HCT116 (cell line): Measurements from ENCODE around the gene EIF4ENIF1. TPM values are rescaled to one million over a fixed set of nuclear protein-coding genes. Genes with fewer than 3 reads are reported as not detected.

Experiments used
- ATAC-seq: fragments of 200-7000 bp; cut with Tn5 transposase; 2 replicates; pipeline ENCODE4 v1.9.1; 2020; ENCODE audit warnings: mild to moderate bottlenecking, moderate library complexity
- BruUV-seq: library from RNA; stranded (reverse); fragments of 400-500 nt; replicated peaks from 2 replicates; lab custom pipeline; 2021; lab: Mats Ljungman, UMichigan
- CTCF ChIA-PET: fragments of 300-600 bp; sonication (Branson Sonifier 250); formaldehyde crosslinking; loops from one replicate; lab custom pipeline; 2021; ENCODE audit warnings: antibody characterized with exemption; lab: Charles Lee
- POLR2A ChIA-PET: fragments of 300-600, 350-600 bp; sonication (Branson Sonifier 250); formaldehyde crosslinking; loops from one replicate; lab custom pipeline; 2021; ENCODE audit warnings: antibody characterized with exemption; lab: Charles Lee
- RAD21 ChIA-PET, 2 experiments: fragments of 300-600 bp; sonication (Branson Sonifier 250); formaldehyde crosslinking; loops; one replicate each; lab custom pipeline; 2023; ENCODE audit warnings: low total read pairs in 2 of 2; ENCODE audit not compliant: uncharacterized antibody in 2 of 2, unreplicated experiment in 2 of 2, low non-redundant PET in 1 of 2; lab: Charles Lee
- DNase-seq: peaks from one replicate; pipeline ENCODE4 v3.0.0-alpha.2; 2010; ENCODE audit warnings: low read depth, low spot score
- H2AFZ ChIP-seq: fragments of 200-600 bp; shearing (Covaris generic), sonication (generic); 2 replicates; pipeline ENCODE4 v1.6.1; 2017; ENCODE audit warnings: low read depth, mixed run types, mixed read lengths, antibody characterized with exemption, low read length; ENCODE audit not compliant: poor library complexity, severe bottlenecking
- H3K27ac ChIP-seq: 2 replicates; pipeline ENCODE4 v1.5.1; 2012; ENCODE audit warnings: low read depth, low read length
- H3K27me3 ChIP-seq: fragments of 200-600 bp; sonication (generic); 2 replicates; pipeline ENCODE4 v1.6.1; 2016; ENCODE audit warnings: mixed run types, low read length, mixed read lengths; ENCODE audit not compliant: insufficient read depth
- H3K36me3 ChIP-seq, 2 experiments: fragments of 200-500 bp in 1 of 2; fragments of 200-600 bp in 1 of 2; sonication (Bioruptor generic) in 1 of 2; sonication (generic) in 1 of 2; 2 replicates each; pipeline versions ENCODE4 v1.5.1 to v1.6.1; 2014 to 2016; ENCODE audit warnings: low read length in 2 of 2, inconsistent platforms in 1 of 2, mixed read lengths in 1 of 2, mixed run types in 1 of 2; ENCODE audit not compliant: insufficient read depth in 2 of 2, control insufficient read depth in 1 of 2
- H3K4me1 ChIP-seq, 2 experiments: fragments of 200-600 bp in 1 of 2; sonication (generic) in 1 of 2; 2 replicates each; pipeline versions ENCODE4 v1.5.1 to v1.6.1; 2012 to 2017; ENCODE audit warnings: low read length in 2 of 2, inconsistent platforms in 1 of 2, mild to moderate bottlenecking in 1 of 2, mixed read lengths in 1 of 2, mixed run types in 1 of 2, moderate library complexity in 1 of 2; ENCODE audit not compliant: insufficient read depth in 2 of 2, control insufficient read depth in 1 of 2
- H3K4me2 ChIP-seq: fragments of 200-600 bp; sonication (generic); 2 replicates; pipeline ENCODE4 v1.6.1; 2017; ENCODE audit warnings: mixed run types, low read length, mixed read lengths
- H3K4me3 ChIP-seq, 2 experiments: fragments of 200-600 bp in 1 of 2; sonication (generic) in 1 of 2; replicated peaks in 1 of 2; 2 replicates each; pipeline ENCODE4 v1.5.1; 2011 to 2016; ENCODE audit warnings: low read length in 2 of 2, control low read depth in 1 of 2, low read depth in 1 of 2, mild to moderate bottlenecking in 1 of 2, mixed read lengths in 1 of 2, mixed run types in 1 of 2
- H3K79me2 ChIP-seq: fragments of 200-600 bp; sonication (generic); 2 replicates; pipeline ENCODE4 v1.6.1; 2017; ENCODE audit warnings: mild to moderate bottlenecking, mixed run types, low read length, moderate library complexity, mixed read lengths; ENCODE audit not compliant: insufficient read depth
- H3K9ac ChIP-seq: fragments of 200-600 bp; sonication (generic); 2 replicates; pipeline ENCODE4 v1.6.1; 2016; ENCODE audit warnings: low read length, mixed read lengths
- H3K9me2 ChIP-seq: fragments of 200-600 bp; sonication (generic), shearing (Covaris generic); 2 replicates; pipeline ENCODE4 v1.6.1; 2017; ENCODE audit warnings: mixed run types, mild to moderate bottlenecking, moderate library complexity; ENCODE audit not compliant: insufficient read depth
- H3K9me3 ChIP-seq, 2 experiments: fragments of 200-500 bp in 1 of 2; fragments of 200-600 bp in 1 of 2; sonication (Bioruptor generic) in 1 of 2; sonication (generic) in 1 of 2; 2 replicates each; pipeline ENCODE4 v1.6.1; 2014 to 2017; ENCODE audit warnings: low read length in 2 of 2, mixed read lengths in 2 of 2, inconsistent platforms in 1 of 2, low read depth in 1 of 2, mild to moderate bottlenecking in 1 of 2, mixed run types in 1 of 2, moderate library complexity in 1 of 2; ENCODE audit not compliant: control insufficient read depth in 1 of 2, insufficient read depth in 1 of 2
- H4K20me1 ChIP-seq: fragments of 200-600 bp; sonication (generic), shearing (Covaris generic); 2 replicates; pipeline ENCODE4 v1.6.1; 2017; ENCODE audit warnings: mixed run types, mild to moderate bottlenecking, moderate library complexity; ENCODE audit not compliant: insufficient read depth
- ATF3 ChIP-seq: IDR thresholded peaks from 2 replicates; pipeline ENCODE4 v1.6.1; 2012
- CTCF ChIP-seq, 3 experiments: fragments of 200-600 bp in 1 of 3; sonication (generic) in 1 of 3; IDR thresholded peaks in 2 of 3; conservative IDR thresholded peaks in 1 of 3; 2 replicates each; pipeline ENCODE4 v1.5.1; 2012 to 2017; ENCODE audit warnings: low read depth in 2 of 3, low read length in 2 of 3, antibody characterized with exemption in 1 of 3, borderline replicate concordance in 1 of 3, control low read depth in 1 of 3, mild to moderate bottlenecking in 1 of 3, mixed read lengths in 1 of 3, mixed run types in 1 of 3, moderate library complexity in 1 of 3; ENCODE audit not compliant: insufficient read depth in 1 of 3
- EGR1 ChIP-seq: IDR thresholded peaks from 2 replicates; pipeline ENCODE4 v1.6.1; 2012; ENCODE audit warnings: low read depth
- ELF1 ChIP-seq: IDR thresholded peaks from 2 replicates; pipeline ENCODE4 v1.6.1; 2012; ENCODE audit warnings: low read depth, borderline replicate concordance
- EZH2 ChIP-seq: fragments of 200-600 bp; sonication (generic); IDR thresholded peaks from 2 replicates; pipeline ENCODE4 v1.6.1; 2017; ENCODE audit warnings: antibody characterized with exemption, mixed run types
- EZH2phosphoT487 ChIP-seq: fragments of 200-600 bp; IDR thresholded peaks from 2 replicates; pipeline ENCODE4 v1.6.1; 2018; ENCODE audit warnings: antibody characterized with exemption, borderline replicate concordance
- FOSL1 ChIP-seq: IDR thresholded peaks from 2 replicates; pipeline ENCODE4 v1.6.1; 2012; ENCODE audit warnings: low read depth
- MAX ChIP-seq: IDR thresholded peaks from 2 replicates; pipeline ENCODE4 v1.6.1; 2012
- POLR2AphosphoS5 ChIP-seq: IDR thresholded peaks from 2 replicates; pipeline ENCODE4 v1.6.1; 2011; ENCODE audit warnings: mild to moderate bottlenecking, low read depth, low read length, moderate library complexity
- RAD21 ChIP-seq: IDR thresholded peaks from 2 replicates; pipeline ENCODE4 v1.6.1; 2012; ENCODE audit warnings: low read depth, mild to moderate bottlenecking
- SP1 ChIP-seq: IDR thresholded peaks from 2 replicates; pipeline ENCODE4 v1.6.1; 2012; ENCODE audit warnings: low read depth
- YY1 ChIP-seq: IDR thresholded peaks from 2 replicates; pipeline ENCODE4 v1.6.1; 2011; ENCODE audit warnings: low read length, low read depth, moderate library complexity, mild to moderate bottlenecking; ENCODE audit not compliant: insufficient replicate concordance; ENCODE audit errors: extremely low read depth
- ZFX ChIP-seq: fragments of 450-650 bp; IDR thresholded peaks from 2 replicates; pipeline ENCODE4 v1.6.1; 2017
- intact Hi-C: fragments of 100-400 bp; cut with micrococcal nuclease; formaldehyde crosslinking; loops from 2 replicates; pipeline ENCODE4 v1.10.0; 2022
- total RNA-seq: library from RNA; stranded (reverse); gene quantifications from one replicate; pipeline ENCODE4 v1.2.1, GENCODE V29; 2021; ENCODE audit not compliant: unreplicated experiment

EIF4ENIF1 gene
- total RNA-seq, 1 experiment from 2014 or later = 24.2 TPM

- no peak for TF ChIP-seq EGR1
- TF ChIP-seq POLR2AphosphoS5 = no peak
- no peak for TF ChIP-seq EZH2phosphoT487
- no peak for TF ChIP-seq MAX
- TF ChIP-seq ZFX = no peak
- TF ChIP-seq ELF1 = no peak
- no peak for TF ChIP-seq RAD21
- no peak for TF ChIP-seq EZH2
- TF ChIP-seq FOSL1 = no peak
- TF ChIP-seq YY1 = no peak
- TF ChIP-seq SP1 = no peak
- no peak for TF ChIP-seq ATF3
- no peak for TF ChIP-seq CTCF (IDR thresholded peaks at IDR 0.05 in 2 of 3, conservative IDR thresholded peaks at IDR 0.05 in 1 of 3; ENCODE audit: borderline replicate concordance in 1 of 3, insufficient read depth in 1 of 3, low read depth in 2 of 3, low read length in 2 of 3)
- Histone ChIP-seq H3K9me2 (no peaks in the 10 kb centered on the region), H3K9ac (no peak overlapping the region), H3K79me2 (peaks cover 23% of the 10 kb centered on the region), H3K4me3 (no peak overlapping the region), H4K20me1 (0 out of 2 replicates have a peak, but pooled peaks cover 4% of the 10 kb centered on the region), H2AFZ (no peak overlapping the region), H3K9me3 (no peaks in the 10 kb centered on the region), H3K27ac (no peak overlapping the region), H3K27me3 (no peaks in the 10 kb centered on the region), H3K36me3 (peaks cover 26 to 37% of the 10 kb centered on the region in 2 experiments; a peak in 3 of 4 replicates), H3K4me1 (no peaks in the 10 kb centered on the region; a peak in 1 of 4 replicates), H3K4me2 (no peak overlapping the region)
- POLR2A ChIA-PET = no interaction called here
- no peak for ATAC-seq
- CTCF ChIA-PET = no interaction called here
- RAD21 ChIA-PET = no interaction called here
- DNase-seq = no peak
- BruUV-seq = no TSS peak
- intact Hi-C loops = no loop called here
Measured at GRCh38 chr22:31461699-31462098, 27.9 kb downstream of the EIF4ENIF1 start.
